ENCODE measurements around the gene KDM3B. TPM values are rescaled to one million over a fixed set of nuclear protein-coding genes. Genes with fewer than 3 reads are reported as not detected.

KDM3B gene
- total RNA-seq, 2 donors from 2014 or later = 98.2 to 104 TPM

GRCh38 chr5:138382347-138382746, 29.9 kb downstream of the KDM3B start:
- H3K9me3 Mint-ChIP-seq = no peaks in the 10 kb centered on the region
- Histone ChIP-seq H3K27ac (ENCODE audit: low read depth, low read length) (no peak overlapping the region), H3K36me3 (ENCODE audit: control insufficient read depth, insufficient read depth, low read length) (peaks cover 76% of the 10 kb centered on the region), H3K27me3 (ENCODE audit: control insufficient read depth, insufficient read depth, low read length, poor library complexity, severe bottlenecking) (no peaks in the 10 kb centered on the region), H3K4me1 (ENCODE audit: control insufficient read depth, insufficient read depth, low read length) (no peaks in the 10 kb centered on the region), H3K9ac (ENCODE audit: extremely low read depth, low read length, poor library complexity, severe bottlenecking) (no peak overlapping the region), H3K9me3 (ENCODE audit: control insufficient read depth, low read length) (no peaks in the 10 kb centered on the region), H3K4me3 (ENCODE audit: low read length) (no peak overlapping the region)
- TF ChIP-seq, protein P1, sequence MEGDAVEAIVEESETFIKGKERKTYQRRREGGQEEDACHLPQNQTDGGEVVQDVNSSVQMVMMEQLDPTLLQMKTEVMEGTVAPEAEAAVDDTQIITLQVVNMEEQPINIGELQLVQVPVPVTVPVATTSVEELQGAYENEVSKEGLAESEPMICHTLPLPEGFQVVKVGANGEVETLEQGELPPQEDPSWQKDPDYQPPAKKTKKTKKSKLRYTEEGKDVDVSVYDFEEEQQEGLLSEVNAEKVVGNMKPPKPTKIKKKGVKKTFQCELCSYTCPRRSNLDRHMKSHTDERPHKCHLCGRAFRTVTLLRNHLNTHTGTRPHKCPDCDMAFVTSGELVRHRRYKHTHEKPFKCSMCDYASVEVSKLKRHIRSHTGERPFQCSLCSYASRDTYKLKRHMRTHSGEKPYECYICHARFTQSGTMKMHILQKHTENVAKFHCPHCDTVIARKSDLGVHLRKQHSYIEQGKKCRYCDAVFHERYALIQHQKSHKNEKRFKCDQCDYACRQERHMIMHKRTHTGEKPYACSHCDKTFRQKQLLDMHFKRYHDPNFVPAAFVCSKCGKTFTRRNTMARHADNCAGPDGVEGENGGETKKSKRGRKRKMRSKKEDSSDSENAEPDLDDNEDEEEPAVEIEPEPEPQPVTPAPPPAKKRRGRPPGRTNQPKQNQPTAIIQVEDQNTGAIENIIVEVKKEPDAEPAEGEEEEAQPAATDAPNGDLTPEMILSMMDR (conservative IDR thresholded peaks at IDR 0.05) = no peak
- no peak for DNase-seq
- H3K27me3 Mint-ChIP-seq (ENCODE audit: insufficient read depth) = no peaks in the 10 kb centered on the region
- no peak overlapping the region for H3K27ac Mint-ChIP-seq
- peaks cover 70% of the 10 kb centered on the region for H3K36me3 Mint-ChIP-seq (ENCODE audit: low read depth)
- 92 to 98% methylated on average over 6 to 8 of the region's 8 CpGs for WGBS, 2 experiments (ENCODE audit: insufficient coverage in 1 of 2, insufficient read length in 1 of 2)
- H3K4me1 Mint-ChIP-seq = no peaks in the 10 kb centered on the region
- no peak overlapping the region for H3K4me3 Mint-ChIP-seq

DNA sequence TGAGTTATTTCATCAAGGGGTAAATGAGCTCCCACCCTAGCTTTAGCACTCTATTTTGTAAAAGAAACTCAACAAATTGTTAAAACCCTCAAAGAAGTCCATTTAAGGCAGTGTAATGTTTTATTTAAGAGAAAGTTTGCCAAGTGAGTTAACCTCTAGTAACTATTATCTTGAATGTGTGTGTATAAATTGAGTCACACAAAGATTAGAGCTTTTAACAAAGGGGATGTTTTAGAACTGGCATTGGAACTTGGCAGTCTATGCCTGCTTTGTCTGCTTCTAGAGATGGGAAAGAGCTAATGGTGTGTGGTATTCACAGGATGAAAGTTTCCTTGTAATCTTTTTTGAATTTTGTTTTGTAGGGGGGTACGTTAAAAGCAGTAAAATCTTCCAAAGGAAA, 33.2 kb downstream of the KDM3B start:
- no peaks in the 10 kb centered on the region for H3K9me3 ChIP-seq (ENCODE audit: control insufficient read depth, low read length)
- no peak overlapping the region for H3K27ac ChIP-seq (ENCODE audit: low read depth, low read length)
- Mint-ChIP-seq H3K4me3 (no peak overlapping the region), H3K4me1 (no peaks in the 10 kb centered on the region), H3K27me3 (ENCODE audit: insufficient read depth) (no peaks in the 10 kb centered on the region), H3K36me3 (ENCODE audit: low read depth) (peaks cover 58% of the 10 kb centered on the region), H3K9me3 (no peaks in the 10 kb centered on the region), H3K27ac (peak overlapping the region; percentile 24)
- H3K36me3 ChIP-seq (ENCODE audit: control insufficient read depth, insufficient read depth, low read length) = peaks cover 62% of the 10 kb centered on the region
- H3K27me3 ChIP-seq (ENCODE audit: control insufficient read depth, insufficient read depth, low read length, poor library complexity, severe bottlenecking) = no peaks in the 10 kb centered on the region
- 88 to 90% methylated on average over 1 of the region's 1 CpG for WGBS, 2 experiments (ENCODE audit: insufficient coverage in 1 of 2, insufficient read length in 1 of 2)
- no peak overlapping the region for H3K9ac ChIP-seq (ENCODE audit: extremely low read depth, low read length, poor library complexity, severe bottlenecking)
- H3K4me1 ChIP-seq (ENCODE audit: control insufficient read depth, insufficient read depth, low read length) = no peaks in the 10 kb centered on the region
- DNase-seq = no peak
- TF ChIP-seq, protein P1 (conservative IDR thresholded peaks at IDR 0.05) = no peak
- no peak overlapping the region for H3K4me3 ChIP-seq (ENCODE audit: low read length)

- Histone ChIP-seq H3K27me3 (ENCODE audit: control insufficient read depth, insufficient read depth, low read length, poor library complexity, severe bottlenecking) (no peaks in the 10 kb centered on the region), H3K27ac (ENCODE audit: low read depth, low read length) (no peak overlapping the region), H3K4me3 (ENCODE audit: low read length) (no peak overlapping the region), H3K4me1 (ENCODE audit: control insufficient read depth, insufficient read depth, low read length) (no peaks in the 10 kb centered on the region), H3K9ac (ENCODE audit: extremely low read depth, low read length, poor library complexity, severe bottlenecking) (no peak overlapping the region), H3K36me3 (ENCODE audit: control insufficient read depth, insufficient read depth, low read length) (peaks cover 62% of the 10 kb centered on the region), H3K9me3 (ENCODE audit: control insufficient read depth, low read length) (no peaks in the 10 kb centered on the region)
- DNase-seq = peak; percentile 51
- TF ChIP-seq, protein P1 (conservative IDR thresholded peaks at IDR 0.05) = no peak
- H3K36me3 Mint-ChIP-seq (ENCODE audit: low read depth) = peaks cover 59% of the 10 kb centered on the region
- 80 to 95% methylated on average over 1 to 10 of the region's 10 CpGs for WGBS, 2 experiments (ENCODE audit: insufficient coverage in 1 of 2, insufficient read length in 1 of 2)
- H3K4me1 Mint-ChIP-seq = no peaks in the 10 kb centered on the region
- no peak overlapping the region for H3K27ac Mint-ChIP-seq
- H3K27me3 Mint-ChIP-seq (ENCODE audit: insufficient read depth) = no peaks in the 10 kb centered on the region
- no peaks in the 10 kb centered on the region for H3K9me3 Mint-ChIP-seq
- H3K4me3 Mint-ChIP-seq = no peak overlapping the region
Measured at GRCh38 chr5:138386290-138386689, 33.8 kb downstream of the KDM3B start.

Measured in endodermal cell (in vitro differentiated cells).